Renal cortex interstitium (tissue), 11 donors: ENCODE results near the gene TAS2R38. TPM values are rescaled to one million over a fixed set of nuclear protein-coding genes. Genes with fewer than 3 reads are reported as not detected.

ENCODE experiments used
- DNase-seq, 11 donors: peaks; one replicate each; pipeline ENCODE4 v3.0.0-alpha.2; 2013; ENCODE audit warnings: low read depth in 9 of 11, low spot score in 4 of 11; ENCODE audit errors: extremely low read depth in 1 of 11
- polyA plus RNA-seq, 3 donors: library from polyadenylated mRNA; unstranded; fragments of 120-200 nt; gene quantifications; one replicate each; pipeline ENCODE4 v1.2.1, GENCODE V29; 2013; ENCODE audit not compliant: insufficient read length in 3 of 3

TAS2R38 gene
- polyA plus RNA-seq, 3 donors, result not detected

GRCh38 chr7:141928146-141928844 lies 45.3 kb downstream of the TAS2R38 start:
- no peak for DNase-seq

Other genes starting within 250 kb of the TAS2R38 start
- gene SSBP1, start 235.4 kb downstream of the TAS2R38 start, polyA plus RNA-seq, result 100 to 1,000 TPM; 119 to 154 (median 136) TPM
- under 1 TPM; 0.65 to 0.92 (median 0.82) TPM for gene TAS2R3, start 209.7 kb downstream of the TAS2R38 start, polyA plus RNA-seq
- gene TAS2R4, start 197.1 kb downstream of the TAS2R38 start, polyA plus RNA-seq, result 1 to 10 TPM; 1.6 to 5.4 (median 1.6) TPM
- 1 to 10 TPM; 3.0 to 9.8 (median 3.4) TPM for gene TAS2R5, start 183.6 kb downstream of the TAS2R38 start, polyA plus RNA-seq
- under 1 TPM; 0.27 to 0.68 (median 0.30) TPM for gene PRSS37, start 132.3 kb downstream of the TAS2R38 start, polyA plus RNA-seq
- gene OR9A4, start 57.4 kb downstream of the TAS2R38 start, polyA plus RNA-seq, result under 1 TPM in 1 of 3 donors, not detected in 2; 0.09 TPM
- under 1 TPM; 0.29 to 0.62 (median 0.34) TPM for gene CLEC5A, start 26.8 kb downstream of the TAS2R38 start, polyA plus RNA-seq
- 10 to 100 TPM; 21.8 to 26.9 (median 22.1) TPM for gene MGAM, start 22.1 kb upstream of the TAS2R38 start, polyA plus RNA-seq
- gene MGAM2, start 137.9 kb upstream of the TAS2R38 start, polyA plus RNA-seq, result 1 to 10 TPM in 1 of 3 donors, under 1 TPM in 2; 0.92 to 1.1 (median 0.98) TPM